HG03460 (cell line): Measurements from ENCODE around the gene TRIM33.

Source experiments
- ATAC-seq: cut with Tn5 transposase; IDR thresholded peaks from one replicate; pipeline ENCODE4 v1.9.1; 2021; ENCODE audit not compliant: unreplicated experiment

Gene TRIM33

DNA sequence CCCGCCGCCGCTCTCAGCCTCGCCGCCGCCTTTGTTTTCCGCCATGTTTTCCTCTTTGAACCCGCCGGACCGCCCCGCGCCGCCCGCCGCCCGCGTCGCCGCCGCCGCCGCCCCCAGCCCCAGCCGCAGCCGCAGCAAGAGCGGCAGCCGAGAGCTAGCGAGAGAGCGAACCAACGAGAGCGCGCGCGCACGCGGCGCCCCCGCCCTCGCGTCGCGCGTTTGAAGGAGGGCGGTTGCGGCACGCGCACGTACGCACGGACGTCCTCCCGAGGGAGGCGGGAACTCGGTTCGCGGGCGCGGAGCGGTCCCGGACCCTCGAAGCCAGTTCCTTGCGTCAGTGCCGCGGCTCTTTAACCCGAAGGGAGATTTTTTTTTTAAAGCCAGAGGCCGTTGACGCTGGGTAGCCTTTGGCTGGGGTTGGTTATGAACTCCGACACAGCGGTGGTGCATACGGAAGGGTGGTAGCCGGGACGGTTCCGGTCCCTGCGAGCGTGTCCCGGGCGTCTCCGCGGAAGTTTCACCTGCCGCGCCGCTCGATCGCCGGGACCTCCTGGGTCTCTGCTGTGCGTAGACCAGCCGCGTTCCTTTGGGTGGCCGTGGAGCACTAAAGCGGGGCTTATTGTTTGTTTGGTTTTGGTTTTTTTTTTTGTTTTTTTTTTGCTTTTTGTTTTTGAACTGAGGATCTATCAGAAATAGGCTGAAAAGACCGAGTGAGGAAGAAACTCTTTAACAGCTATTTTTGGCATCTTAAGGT, at the start of gene TRIM33:
TSS of gene TRIM33 (minus strand) at position 172 of the 754 bp plus-strand sequence. CDS start at position 45, 127 bp downstream.
- peak; percentile 65 for ATAC-seq

- ATAC-seq: no peak
Observed at GRCh38 chr1:114559356-114559755, 48.4 kb upstream of the TRIM33 start.

GRCh38 chr1:114558544-114558943, 47.5 kb upstream of the TRIM33 start:
- ATAC-seq: no peak

DNA sequence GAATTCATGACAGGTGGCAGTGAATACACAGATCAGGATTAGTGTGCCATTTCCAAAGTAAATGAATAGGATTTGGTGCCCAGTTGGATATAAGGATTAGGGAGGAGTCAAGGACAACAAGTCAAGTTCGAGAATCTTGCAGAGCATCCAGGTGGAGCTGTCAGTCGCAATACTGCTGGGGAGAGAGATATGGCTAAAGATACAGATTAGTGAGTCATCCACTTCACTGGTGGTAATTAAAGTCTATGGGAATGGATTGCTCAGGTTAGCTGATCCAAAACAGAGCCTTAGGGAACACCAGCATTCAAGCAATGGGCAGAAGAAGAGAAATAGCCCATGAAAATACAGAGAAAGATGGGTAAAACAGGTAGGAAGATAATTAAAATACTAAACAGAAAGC, 43.6 kb upstream of the TRIM33 start:
- ATAC-seq: no peak

DNA sequence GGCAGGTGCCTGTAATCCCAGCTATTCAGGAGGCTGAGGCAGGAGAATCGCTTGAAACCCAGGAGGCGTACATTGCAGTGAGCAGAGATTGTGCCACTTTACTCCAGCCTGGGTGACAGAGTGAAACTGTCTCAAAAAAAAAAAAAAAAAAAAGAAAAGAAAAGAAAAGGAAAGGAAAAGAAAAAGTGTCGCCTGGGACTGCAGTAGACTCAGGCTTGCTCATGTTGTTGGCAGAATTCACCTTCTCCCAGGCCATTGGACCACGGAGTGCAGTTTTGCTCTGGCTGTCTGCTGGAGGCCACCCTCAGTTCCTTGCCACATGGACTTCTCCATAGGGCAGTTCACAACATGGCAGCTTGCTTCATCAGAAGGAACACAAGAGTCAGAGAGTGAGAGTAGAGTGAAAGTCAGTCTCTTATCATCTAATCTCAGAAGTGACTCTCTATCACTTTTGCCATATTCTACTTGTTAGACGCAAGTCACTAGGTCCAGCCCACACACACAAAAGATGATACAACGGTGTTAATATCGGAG, 41.2 kb upstream of the TRIM33 start:
- ATAC-seq: no peak

DNA sequence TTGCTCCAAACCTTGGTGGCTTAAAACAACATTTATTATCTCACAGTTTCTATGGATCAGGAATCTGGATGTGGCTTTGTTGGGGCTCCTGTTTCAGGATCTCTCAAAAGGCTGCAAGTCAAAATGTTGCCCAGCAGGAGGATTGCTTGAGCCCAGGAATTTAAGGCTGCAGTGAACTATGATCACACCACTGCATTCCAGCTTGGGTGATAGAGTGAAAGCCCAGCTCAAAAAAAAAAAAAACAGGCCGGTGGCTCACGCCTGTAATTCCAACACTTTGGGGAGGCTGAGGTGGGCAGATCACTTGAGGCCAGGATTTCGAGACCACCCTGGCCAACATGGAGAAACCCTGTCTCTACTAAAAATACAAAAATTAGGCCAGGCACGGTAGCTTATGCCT, 40.4 kb upstream of the TRIM33 start:
- ATAC-seq: no peak

GRCh38 chr1:114550336-114550735, 39.3 kb upstream of the TRIM33 start:
- no peak for ATAC-seq

- no peak for ATAC-seq
Observed at GRCh38 chr1:114549137-114549536, 38.1 kb upstream of the TRIM33 start.

GRCh38 chr1:114547076-114547475, 36.1 kb upstream of the TRIM33 start:
- no peak for ATAC-seq

GRCh38 chr1:114545796-114546195, 34.8 kb upstream of the TRIM33 start:
- ATAC-seq: no peak

DNA sequence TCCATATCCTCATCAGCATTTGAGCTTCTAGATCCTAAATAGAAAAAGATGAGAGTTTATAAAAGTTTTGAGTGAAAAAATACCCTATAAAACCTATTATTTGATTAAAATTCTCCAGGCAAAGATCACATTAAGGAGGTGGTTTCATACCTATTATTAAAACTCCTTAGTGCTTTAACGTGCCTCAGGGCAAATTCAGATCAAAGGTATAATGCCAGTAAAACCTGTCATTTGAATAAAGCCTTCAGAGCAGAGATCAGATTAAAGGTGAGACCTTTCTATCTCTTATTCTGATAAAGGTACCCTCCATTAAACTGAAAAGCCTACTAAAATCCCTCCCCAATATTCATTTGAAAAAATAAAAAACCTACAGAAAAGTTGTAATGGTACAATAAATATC, 34.3 kb upstream of the TRIM33 start:
- no peak for ATAC-seq

- ATAC-seq: no peak
Observed at GRCh38 chr1:114540821-114541220, 29.8 kb upstream of the TRIM33 start.

DNA sequence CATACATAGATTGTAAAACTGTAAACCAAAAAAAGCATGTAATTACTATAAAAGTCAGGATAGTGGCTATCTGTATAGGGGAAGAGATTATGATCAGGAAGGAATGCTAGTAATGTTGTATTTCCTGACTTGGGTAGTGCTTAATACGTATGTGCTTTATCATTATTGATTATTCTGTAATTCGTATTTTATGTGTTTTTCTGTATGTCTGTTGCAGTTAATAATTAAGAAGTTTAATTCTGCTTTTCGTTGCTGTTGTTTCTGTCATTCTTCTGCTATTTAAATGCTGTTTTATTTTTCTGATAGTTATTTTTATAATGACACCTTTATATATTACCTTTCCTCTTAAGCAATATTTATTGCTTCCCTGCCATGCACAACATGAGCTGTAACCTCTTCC, 29.3 kb upstream of the TRIM33 start:
- ATAC-seq: no peak

DNA sequence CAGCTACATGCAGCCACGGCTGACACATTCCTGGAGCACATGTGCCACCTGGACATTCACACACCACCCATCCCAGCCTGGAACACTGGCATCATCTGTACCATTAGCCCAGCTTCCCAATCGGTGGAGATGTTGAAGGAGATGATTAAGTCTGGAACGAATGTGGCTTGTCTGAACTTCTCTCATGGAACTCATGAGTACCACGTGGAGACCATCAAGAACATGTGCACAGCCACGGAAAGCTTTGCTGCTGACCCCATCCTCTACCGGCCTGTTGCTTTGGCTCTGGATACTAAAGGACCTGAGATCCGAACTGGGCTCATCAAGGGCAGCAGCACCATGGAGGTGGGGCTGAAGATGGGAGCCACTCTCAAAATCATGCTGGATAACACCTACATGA, 25.0 kb upstream of the TRIM33 start:
- ATAC-seq: no peak

GRCh38 chr1:114535401-114535800, 24.4 kb upstream of the TRIM33 start:
- no peak for ATAC-seq

DNA sequence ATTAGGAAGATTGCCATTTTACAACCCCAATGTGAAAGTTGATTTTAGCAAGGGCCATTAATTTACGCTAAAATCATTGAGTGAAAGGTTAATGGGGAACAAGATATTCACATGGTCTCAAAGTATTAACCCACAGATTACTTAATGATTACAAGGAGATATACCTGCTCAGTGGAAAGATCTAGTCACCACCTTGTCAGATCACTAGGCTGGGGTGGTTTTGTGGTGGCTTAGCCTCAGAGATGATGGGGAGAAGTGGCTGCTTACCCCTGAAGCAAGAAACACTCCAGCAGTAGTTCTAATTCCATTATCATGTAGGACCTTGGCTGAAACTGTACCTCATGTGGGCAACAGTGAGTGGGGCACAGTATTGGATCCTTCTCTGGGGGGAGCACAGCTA, 20.1 kb upstream of the TRIM33 start:
- ATAC-seq: no peak

- ATAC-seq: no peak
Observed at GRCh38 chr1:114530224-114530623, 19.2 kb upstream of the TRIM33 start.

- ATAC-seq: no peak
Observed at GRCh38 chr1:114524944-114525343, 13.9 kb upstream of the TRIM33 start.

- ATAC-seq: no peak
Observed at GRCh38 chr1:114522264-114522575, 11.2 kb upstream of the TRIM33 start.

DNA sequence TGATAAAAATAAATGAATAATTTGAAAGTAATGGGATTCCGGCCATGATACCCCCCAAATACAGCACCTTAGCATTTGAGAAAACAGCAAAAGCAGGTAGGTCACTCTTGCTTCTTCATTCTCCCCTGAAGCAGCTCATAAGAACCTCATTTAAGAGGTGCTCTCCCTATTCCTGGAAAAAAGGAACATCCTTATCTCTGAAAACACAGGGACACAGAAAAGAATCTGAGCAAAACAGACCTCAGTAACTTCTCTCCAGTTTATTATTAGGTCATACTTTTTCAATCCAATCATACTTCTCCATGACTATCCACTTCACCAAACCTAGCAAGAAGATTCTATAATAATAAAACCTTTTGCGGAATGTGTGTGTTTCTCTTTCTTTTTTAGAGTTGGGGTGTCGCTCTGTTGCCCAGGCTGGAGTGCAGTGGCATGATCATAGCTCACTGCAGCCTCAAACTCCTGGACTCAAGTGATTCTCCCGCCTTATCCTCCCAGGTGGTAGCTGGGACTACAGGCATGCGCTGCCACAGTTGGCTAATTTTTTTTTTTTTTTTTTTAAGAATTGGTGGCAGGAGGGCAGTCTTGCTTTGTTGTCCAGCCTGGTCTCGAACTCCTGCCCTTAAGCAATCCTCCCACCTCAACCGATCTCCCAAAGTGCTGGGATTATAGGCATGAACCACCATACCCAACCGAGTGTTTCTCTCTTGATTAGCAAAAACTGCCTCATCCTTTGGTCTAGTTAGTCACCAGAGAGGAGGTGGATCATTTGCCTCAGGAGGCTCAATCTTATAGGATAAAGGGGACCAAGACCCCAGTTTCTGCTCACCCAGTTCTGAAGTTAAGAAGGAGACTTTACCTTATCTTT, 10.6 kb upstream of the TRIM33 start:
- ATAC-seq: no peak

GRCh38 chr1:114517348-114517747, 6.3 kb upstream of the TRIM33 start:
- no peak for ATAC-seq

DNA sequence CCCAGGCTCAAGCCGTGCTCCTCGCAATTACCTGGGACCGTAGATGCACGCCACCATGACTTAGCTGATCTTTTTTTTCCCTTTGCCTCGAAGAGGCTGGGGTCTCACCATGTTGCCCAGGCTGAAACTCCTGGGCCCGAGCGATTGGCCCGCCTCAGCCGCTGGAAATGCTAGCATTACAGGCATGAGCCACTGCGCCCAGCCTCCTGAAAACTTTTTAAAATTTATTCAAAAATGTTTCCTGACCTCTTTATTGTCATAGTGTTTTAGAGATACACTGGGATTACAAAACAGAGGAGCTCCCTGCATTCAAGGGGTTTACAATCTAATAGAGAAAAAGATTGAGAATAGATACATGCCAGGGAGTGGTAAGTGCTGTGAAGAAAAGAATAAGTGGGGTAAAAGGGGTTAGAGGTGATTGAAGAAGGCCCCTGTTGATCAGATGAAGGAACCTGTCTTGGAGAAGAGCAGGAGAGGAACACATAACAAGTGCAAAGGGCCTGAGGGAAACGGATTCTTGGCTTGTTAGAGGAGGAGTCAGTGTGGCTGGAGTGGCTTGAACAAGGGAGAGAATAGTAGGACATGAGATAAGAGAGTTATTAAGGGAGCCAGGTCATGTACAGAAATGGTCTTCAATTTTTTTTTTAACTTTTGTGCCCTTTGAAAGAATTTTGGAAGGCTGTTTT, 1.7 kb upstream of the TRIM33 start:
- ATAC-seq: no peak
